Omental fat pad (tissue), 4 donors: ENCODE results near the gene ABLIM2. TPM values are rescaled to one million over a fixed set of nuclear protein-coding genes. Genes with fewer than 3 reads are reported as not detected.

ENCODE experiments used
- ATAC-seq: fragments of 150-250 bp; one replicate; pipeline ENCODE4 v1.9.1; 2016; ENCODE audit warnings: mild to moderate bottlenecking, moderate library complexity; ENCODE audit not compliant: low FRiP score
- DNase-seq: peaks from one replicate; pipeline ENCODE4 v3.0.0-alpha.2; 2019; ENCODE audit warnings: low spot score
- total RNA-seq, 4 donors: library from RNA; depleted of rRNA; stranded (reverse); fragments of >200 nt; gene quantifications; one replicate each; pipeline ENCODE4 v1.1.0, GENCODE V29; 2016
- TF ChIP-seq, protein P1 (sequence below), 3 donors: fragments of 450-650 bp; IDR thresholded peaks; one replicate each; pipeline ENCODE4 v1.5.1; 2016 to 2017; ENCODE audit warnings: antibody characterized with exemption in 3 of 3, mild to moderate bottlenecking in 3 of 3, moderate library complexity in 2 of 3

Gene ABLIM2
- total RNA-seq, 4 donors from 2014 or later, result 10.1 to 34.2 (median 13.7) TPM

- DNase-seq (no peak), ATAC-seq (no peak)
These were observed 43.5 kb downstream of the ABLIM2 start for GRCh38 chr4:8115203-8115520.

GRCh38 chr4:8114456-8115202, 44.0 kb downstream of the ABLIM2 start:
- ATAC-seq (no peak), DNase-seq (no peak)
- TF ChIP-seq, protein P1, sequence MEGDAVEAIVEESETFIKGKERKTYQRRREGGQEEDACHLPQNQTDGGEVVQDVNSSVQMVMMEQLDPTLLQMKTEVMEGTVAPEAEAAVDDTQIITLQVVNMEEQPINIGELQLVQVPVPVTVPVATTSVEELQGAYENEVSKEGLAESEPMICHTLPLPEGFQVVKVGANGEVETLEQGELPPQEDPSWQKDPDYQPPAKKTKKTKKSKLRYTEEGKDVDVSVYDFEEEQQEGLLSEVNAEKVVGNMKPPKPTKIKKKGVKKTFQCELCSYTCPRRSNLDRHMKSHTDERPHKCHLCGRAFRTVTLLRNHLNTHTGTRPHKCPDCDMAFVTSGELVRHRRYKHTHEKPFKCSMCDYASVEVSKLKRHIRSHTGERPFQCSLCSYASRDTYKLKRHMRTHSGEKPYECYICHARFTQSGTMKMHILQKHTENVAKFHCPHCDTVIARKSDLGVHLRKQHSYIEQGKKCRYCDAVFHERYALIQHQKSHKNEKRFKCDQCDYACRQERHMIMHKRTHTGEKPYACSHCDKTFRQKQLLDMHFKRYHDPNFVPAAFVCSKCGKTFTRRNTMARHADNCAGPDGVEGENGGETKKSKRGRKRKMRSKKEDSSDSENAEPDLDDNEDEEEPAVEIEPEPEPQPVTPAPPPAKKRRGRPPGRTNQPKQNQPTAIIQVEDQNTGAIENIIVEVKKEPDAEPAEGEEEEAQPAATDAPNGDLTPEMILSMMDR (IDR thresholded peaks at IDR 0.05), result no peak

More at GRCh38 chr4:8115203-8115520, 43.5 kb downstream of the ABLIM2 start:
- TF ChIP-seq, protein P1 (IDR thresholded peaks at IDR 0.05), result no peak

- DNase-seq (no peak), ATAC-seq (no peak)
- TF ChIP-seq, protein P1 (IDR thresholded peaks at IDR 0.05), result no peak
These were observed 44.8 kb downstream of the ABLIM2 start for GRCh38 chr4:8113611-8114377.

DNA sequence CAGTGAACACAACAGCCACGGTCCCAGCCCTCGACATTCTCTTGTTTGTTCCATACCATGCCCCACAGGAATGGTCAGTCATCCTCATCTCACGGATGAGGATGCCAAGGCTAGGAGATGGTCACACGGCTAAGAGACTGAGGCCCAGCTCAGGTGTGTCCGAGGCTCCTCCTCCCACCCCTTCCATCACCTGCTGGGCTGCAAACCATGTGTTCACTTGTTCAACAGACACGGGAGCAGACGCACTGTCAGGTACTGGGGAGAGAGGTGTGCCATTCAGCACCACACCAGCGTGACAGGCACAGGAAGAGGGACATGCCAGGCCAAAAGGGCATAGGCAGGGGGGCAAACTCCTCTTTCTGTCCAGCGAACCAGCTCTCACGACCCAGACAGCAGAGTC, 45.9 kb downstream of the ABLIM2 start:
- TF ChIP-seq, protein P1 (IDR thresholded peaks at IDR 0.05), result no peak
- DNase-seq (no peak), ATAC-seq (no peak)

- ATAC-seq (no peak), DNase-seq (no peak)
- TF ChIP-seq, protein P1 (IDR thresholded peaks at IDR 0.05), result no peak
These were observed 46.5 kb downstream of the ABLIM2 start for GRCh38 chr4:8112036-8112576.

DNA sequence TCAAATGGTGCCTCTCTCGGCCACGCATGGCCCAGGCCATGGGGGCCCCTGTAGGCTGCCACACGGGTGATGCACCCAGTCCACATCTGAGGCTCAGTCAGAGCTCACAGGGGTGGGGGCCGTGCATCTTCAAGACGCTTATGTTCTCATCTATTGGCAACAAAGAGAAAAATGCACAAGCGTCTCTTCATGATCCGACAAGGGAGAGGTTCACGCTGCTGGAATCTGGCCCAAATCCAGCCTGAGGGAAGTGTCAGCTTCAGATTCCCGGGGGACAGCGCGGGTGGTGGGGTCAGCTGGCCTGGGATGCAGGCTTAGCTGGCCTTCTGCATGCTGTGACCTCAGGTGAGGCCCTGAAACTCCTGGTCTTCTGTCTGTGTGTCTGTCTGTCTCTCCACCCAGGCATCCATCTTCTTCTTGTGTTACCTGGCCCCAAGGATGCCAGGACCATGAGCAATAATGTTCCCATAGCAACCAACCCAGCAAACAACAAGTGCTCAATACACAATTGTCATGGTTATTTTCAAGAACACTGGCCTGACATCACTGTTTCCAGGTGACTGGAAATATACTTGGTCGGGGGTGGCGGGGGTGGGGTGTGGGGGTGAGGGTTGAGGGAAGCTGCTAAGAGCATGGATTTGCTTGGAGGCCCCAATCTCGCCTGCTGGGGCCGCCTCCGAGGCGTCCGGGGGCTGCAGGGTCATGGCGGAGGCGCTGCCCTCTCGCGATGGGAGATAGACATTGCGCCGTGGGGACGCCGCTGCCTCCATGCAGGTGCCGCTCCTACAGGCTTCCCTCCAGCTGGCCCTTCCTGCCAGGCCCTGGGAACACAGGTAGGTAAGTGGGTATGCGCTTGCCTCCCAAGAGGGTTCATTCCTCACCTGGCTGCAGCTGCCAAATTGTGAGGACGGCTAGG, 48.3 kb downstream of the ABLIM2 start:
- TF ChIP-seq, protein P1 (IDR thresholded peaks at IDR 0.05), result no peak
- ATAC-seq (no peak), DNase-seq (no peak)
